H1 (cell line): ENCODE measurements around the gene PLA2G15. TPM values are rescaled to one million over a fixed set of nuclear protein-coding genes. Genes with fewer than 3 reads are reported as not detected.

Experiments
- CTCF ChIA-PET: fragments of 300-600 bp; sonication (Branson Sonifier 250); formaldehyde crosslinking; loops from one replicate; lab custom pipeline; 2021; ENCODE audit not compliant: partially characterized antibody; lab: Charles Lee
- POLR2A ChIA-PET: fragments of 300-600 bp; sonication (Branson Sonifier 250); formaldehyde crosslinking; loops from one replicate; lab custom pipeline; 2021; ENCODE audit warnings: inconsistent platforms; ENCODE audit not compliant: partially characterized antibody; lab: Charles Lee
- DNase-seq, 2 experiments: peaks; one replicate each; pipeline versions ENCODE4 v3.0.0 to v3.0.0-alpha.2; 2010 to 2022; ENCODE audit warnings: low spot score in 2 of 2, low read depth in 1 of 2, mixed read lengths in 1 of 2
- FAIRE-seq: peaks from 2 replicates; lab custom pipeline; 2011; peaks lifted over from hg19 to GRCh38; lab: Jason Lieb, UNC
- H2AFZ ChIP-seq: 2 replicates; pipeline ENCODE4 v1.8.1; 2012; ENCODE audit warnings: low read length, inconsistent platforms
- H2AK5ac ChIP-seq: 2 replicates; pipeline ENCODE4 v1.6.1; 2013; ENCODE audit warnings: low read depth, low read length
- H2BK120ac ChIP-seq: replicated peaks from 2 replicates; pipeline ENCODE3; 2013; ENCODE audit warnings: low read depth, low read length, inconsistent platforms
- H2BK12ac ChIP-seq: 2 replicates; pipeline ENCODE4 v1.6.1; 2013; ENCODE audit warnings: low read depth, low read length
- H2BK15ac ChIP-seq: 2 replicates; pipeline ENCODE4 v1.6.1; 2013; ENCODE audit warnings: low read length
- H2BK20ac ChIP-seq: 2 replicates; pipeline ENCODE4 v1.6.1; 2013; ENCODE audit warnings: low read length
- H2BK5ac ChIP-seq: 2 replicates; pipeline ENCODE4 v1.6.1; 2013; ENCODE audit warnings: low read depth, low read length
- H3K14ac ChIP-seq: 2 replicates; pipeline ENCODE4 v1.6.1; 2013; ENCODE audit warnings: inconsistent platforms; ENCODE audit not compliant: insufficient read length
- H3K18ac ChIP-seq: 2 replicates; pipeline ENCODE4 v1.6.1; 2013; ENCODE audit warnings: low read length; ENCODE audit errors: extremely low read depth
- H3K23ac ChIP-seq: 2 replicates; pipeline ENCODE4 v1.6.1; 2013; ENCODE audit warnings: inconsistent platforms; ENCODE audit not compliant: insufficient read length
- H3K23me2 ChIP-seq: 2 replicates; pipeline ENCODE4 v1.6.1; 2013; ENCODE audit warnings: low read depth, low read length
- H3K27ac ChIP-seq: 2 replicates; pipeline ENCODE4 v1.6.1; 2011; ENCODE audit warnings: low read depth, low read length, inconsistent platforms
- H3K27me3 ChIP-seq, 4 experiments: replicated peaks in 1 of 4; 1 replicate in 1 of 4; 2 replicates in 3 of 4; pipeline versions ENCODE4 v1.6.1 to v1.8.1; 2011 to 2013; ENCODE audit warnings: low read length in 3 of 4, mild to moderate bottlenecking in 3 of 4, inconsistent platforms in 2 of 4, mixed read lengths in 2 of 4, moderate library complexity in 1 of 4; ENCODE audit not compliant: control insufficient read depth in 3 of 4, insufficient read depth in 3 of 4; ENCODE audit errors: extremely low read depth in 1 of 4
- H3K36me3 ChIP-seq, 4 experiments: 2 replicates each; pipeline versions ENCODE4 v1.6.1 to v1.8.1; 2011 to 2013; ENCODE audit warnings: mild to moderate bottlenecking in 4 of 4, low read length in 3 of 4, moderate library complexity in 2 of 4, control low read depth in 1 of 4, inconsistent platforms in 1 of 4; ENCODE audit not compliant: insufficient read depth in 4 of 4, control insufficient read depth in 2 of 4
- H3K4ac ChIP-seq: replicated peaks from 2 replicates; pipeline ENCODE3; 2013; ENCODE audit warnings: low read length, low read depth, mixed read lengths, inconsistent platforms; ENCODE audit not compliant: insufficient read length
- H3K4me1 ChIP-seq, 4 experiments: replicated peaks in 1 of 4; 1 replicate in 1 of 4; 2 replicates in 3 of 4; pipeline versions ENCODE4 v1.6.1 to v1.8.1; 2011 to 2013; ENCODE audit warnings: low read length in 3 of 4, inconsistent platforms in 2 of 4, mixed read lengths in 1 of 4; ENCODE audit not compliant: insufficient read depth in 4 of 4, control insufficient read depth in 3 of 4
- H3K4me2 ChIP-seq, 2 experiments: 2 replicates each; pipeline versions ENCODE4 v1.6.1 to v1.8.1; 2011 to 2013; ENCODE audit warnings: low read depth in 2 of 2, low read length in 2 of 2, control low read depth in 1 of 2, inconsistent platforms in 1 of 2, mild to moderate bottlenecking in 1 of 2; ENCODE audit not compliant: insufficient read depth in 1 of 2
- H3K4me3 ChIP-seq, 4 experiments: fragments of 200-600, 300-600 bp in 1 of 4; sonication (generic), shearing (Covaris generic), sonication (Bioruptor Twin) in 1 of 4; 2 replicates each; pipeline versions ENCODE4 v1.5.1 to v1.8.1; 2011 to 2016; ENCODE audit warnings: low read length in 4 of 4, low read depth in 3 of 4, control low read depth in 2 of 4, inconsistent platforms in 2 of 4, mild to moderate bottlenecking in 2 of 4, mixed read lengths in 1 of 4, moderate library complexity in 1 of 4; ENCODE audit not compliant: insufficient read depth in 2 of 4; ENCODE audit errors: extremely low read depth in 1 of 4
- H3K56ac ChIP-seq: replicated peaks from 2 replicates; pipeline ENCODE3; 2013; ENCODE audit warnings: low read depth, mild to moderate bottlenecking, mixed read lengths, low read length, inconsistent platforms; ENCODE audit not compliant: insufficient read length
- H3K79me1 ChIP-seq: 2 replicates; pipeline ENCODE4 v1.6.1; 2013; ENCODE audit warnings: low read depth, low read length, control low read depth
- H3K79me2 ChIP-seq, 2 experiments: 2 replicates each; pipeline versions ENCODE4 v1.6.1 to v1.8.1; 2012 to 2013; ENCODE audit warnings: low read length in 2 of 2, mild to moderate bottlenecking in 2 of 2, inconsistent platforms in 1 of 2; ENCODE audit not compliant: insufficient read depth in 2 of 2, control insufficient read depth in 1 of 2
- H3K9ac ChIP-seq, 4 experiments: replicated peaks in 1 of 4; 1 replicate in 1 of 4; 2 replicates in 3 of 4; pipeline versions ENCODE4 v1.6.1 to v1.8.1; 2011 to 2013; ENCODE audit warnings: low read depth in 3 of 4, low read length in 3 of 4, control low read depth in 2 of 4, mild to moderate bottlenecking in 2 of 4, moderate library complexity in 2 of 4, inconsistent platforms in 1 of 4; ENCODE audit errors: extremely low read depth in 1 of 4
- H3K9me3 ChIP-seq, 2 experiments: 2 replicates each; pipeline versions ENCODE4 v1.6.1 to v1.8.1; 2012 to 2013; ENCODE audit warnings: mild to moderate bottlenecking in 2 of 2, moderate library complexity in 2 of 2, control low read depth in 1 of 2, inconsistent platforms in 1 of 2, low read depth in 1 of 2, low read length in 1 of 2, mixed read lengths in 1 of 2; ENCODE audit not compliant: insufficient read depth in 2 of 2
- H4K20me1 ChIP-seq, 2 experiments: replicated peaks in 1 of 2; 2 replicates each; pipeline versions ENCODE3 to v1.8.1; 2011 to 2013; ENCODE audit warnings: inconsistent platforms in 2 of 2, low read length in 2 of 2, mild to moderate bottlenecking in 1 of 2; ENCODE audit not compliant: insufficient read depth in 2 of 2, control insufficient read depth in 1 of 2
- H4K5ac ChIP-seq: 2 replicates; pipeline ENCODE4 v1.6.1; 2013; ENCODE audit warnings: low read length, low read depth, mixed read lengths, inconsistent platforms; ENCODE audit not compliant: insufficient read length
- H4K8ac ChIP-seq: 2 replicates; pipeline ENCODE4 v1.8.0; 2013; ENCODE audit warnings: mild to moderate bottlenecking, moderate library complexity, low read length, inconsistent platforms; ENCODE audit not compliant: insufficient read depth; ENCODE audit errors: extremely low read depth
- H4K91ac ChIP-seq: replicated peaks from 2 replicates; pipeline ENCODE3; 2013; ENCODE audit warnings: low read length, mixed read lengths, inconsistent platforms; ENCODE audit not compliant: insufficient read length
- EGR1 ChIP-seq: IDR thresholded peaks from 2 replicates; pipeline ENCODE4 v1.6.1; 2011; ENCODE audit warnings: low read depth, low read length, borderline replicate concordance
- EZH2 ChIP-seq: fragments of 200-600 bp; sonication (generic); IDR thresholded peaks from 2 replicates; pipeline ENCODE4 v1.7.1; 2012; ENCODE audit warnings: low read depth, mild to moderate bottlenecking, moderate library complexity, low read length, inconsistent platforms; ENCODE audit not compliant: severe bottlenecking
- GABPA ChIP-seq: IDR thresholded peaks from 2 replicates; pipeline ENCODE4 v1.6.1; 2011; ENCODE audit warnings: mild to moderate bottlenecking, low read length, moderate library complexity, borderline replicate concordance; ENCODE audit not compliant: insufficient read depth
- JUN ChIP-seq: IDR thresholded peaks from 2 replicates; pipeline ENCODE4 v1.6.1; 2011; ENCODE audit warnings: low read depth, mild to moderate bottlenecking, improper control_type of control experiment, low read length
- KDM5A ChIP-seq: fragments of 200-600 bp; IDR thresholded peaks from 2 replicates; pipeline ENCODE4 v1.7.1; 2012; ENCODE audit warnings: mild to moderate bottlenecking, low read length, inconsistent platforms, mixed read lengths
- POU5F1 ChIP-seq: IDR thresholded peaks from 2 replicates; pipeline ENCODE4 v1.6.1; 2011; ENCODE audit warnings: low read depth, mild to moderate bottlenecking, low read length, moderate library complexity
- RNF2 ChIP-seq: fragments of 200-900, 300-1000 bp; sonication (generic); IDR thresholded peaks from 2 replicates; pipeline ENCODE4 v1.7.1; 2016; ENCODE audit warnings: borderline replicate concordance, low read depth, mild to moderate bottlenecking, antibody characterized with exemption, low read length; ENCODE audit not compliant: poor library complexity, severe bottlenecking; ENCODE audit errors: missing control alignments
- SP1 ChIP-seq: IDR thresholded peaks from 2 replicates; pipeline ENCODE4 v1.6.1; 2011; ENCODE audit warnings: low read depth, low read length
- SP4 ChIP-seq: IDR thresholded peaks from 2 replicates; pipeline ENCODE4 v1.6.1; 2012; ENCODE audit warnings: low read length, inconsistent platforms
- SUZ12 ChIP-seq: fragments of 200-600 bp; sonication (generic); IDR thresholded peaks from 2 replicates; pipeline ENCODE4 v1.6.1; 2012; ENCODE audit warnings: mild to moderate bottlenecking, inconsistent platforms, low read length, moderate library complexity, mixed read lengths
- TEAD4 ChIP-seq: IDR thresholded peaks from 2 replicates; pipeline ENCODE4 v1.6.1; 2012; ENCODE audit warnings: low read depth, low read length, inconsistent platforms, mixed read lengths
- WGBS, 2 experiments: shearing (Covaris generic) in 1 of 2; methylation state at CpG; one replicate each; pipeline versions ENCODE4 v1.1.6 to v1.1.7; 2013 to 2015; ENCODE audit warnings: low lambda C conversion rate in 2 of 2, mixed read lengths in 2 of 2, inconsistent platforms in 1 of 2, low coverage in 1 of 2, missing lambda C conversion rate in 1 of 2; ENCODE audit not compliant: insufficient replicate concordance in 2 of 2, insufficient coverage in 1 of 2, insufficient read length in 1 of 2; ENCODE audit errors: extremely low coverage in 1 of 2, missing lambda C conversion rate in 1 of 2; 5-methylcytosine and 5-hydroxymethylcytosine counted together
- polyA plus RNA-seq, 7 experiments: library from polyadenylated mRNA; depleted of rRNA in 3 of 7; stranded (reverse) in 5 of 7; unstranded in 2 of 7; fragments of >200 nt in 5 of 7; fragments of 200-250 nt in 2 of 7; gene quantifications; 1 replicate in 5 of 7; 2 replicates in 1 of 7; 4 replicates in 1 of 7; pipeline versions ENCODE4 v1.2.1 to v1.2.3, GENCODE V29; 2011 to 2013; ENCODE audit warnings: missing spikeins in 2 of 7, mixed read lengths in 2 of 7
- total RNA-seq: library from RNA; stranded (reverse); fragmentation: NEBNext Ultra II Directional; extraction: Animal tissue kit (Norgen Biotek cat#: 25700); gene quantifications from 2 replicates; pipeline ENCODE4 v1.2.1, GENCODE V29; 2021

PLA2G15 gene
- total and polyA plus RNA-seq, 2 of the 8 experiments (the other 6 are each of a cell fraction or from before 2014, with no cell fraction given): 11.2 to 12.0 TPM

GRCh38 chr16:68235108-68235886 lies 9.9 kb upstream of the PLA2G15 start:
- Histone ChIP-seq H3K36me3 (peaks cover 6 to 24% (median 20%) of the 10 kb centered on the region in 4 experiments; a peak in 7 of 8 replicates), H4K5ac (no peak overlapping the region), H3K56ac (peak overlapping the region; percentile 82), H2BK15ac (no peak overlapping the region), H3K4ac (peak overlapping the region; percentile 62), H3K9ac (peak overlapping the region; percentile 68 to 75 (median 74); a peak in 6 of 7 replicates), H2AK5ac (no peak overlapping the region), H3K23me2 (peaks cover 22% of the 10 kb centered on the region), H4K20me1 (peaks cover 19 to 26% of the 10 kb centered on the region in 2 experiments), H3K23ac (no peak overlapping the region), H3K14ac (no peak overlapping the region), H2BK20ac (no peak overlapping the region), H3K4me1 (peaks cover 0 to 28% (median 20%) of the 10 kb centered on the region in 4 experiments; a peak in 5 of 7 replicates), H3K27ac (peak overlapping the region; percentile 39), H2BK5ac (peak overlapping the region; percentile 93), H3K18ac (peak overlapping the region; percentile 87), H4K8ac (peak overlapping the region; percentile 79; the same call in 1 of the 2 replicates), H3K4me2 (peak overlapping the region; percentile 99), H4K91ac (peak overlapping the region; percentile 77), H3K9me3 (no peaks in the 10 kb centered on the region), H3K4me3 (peak overlapping the region; percentile 59 to 85 (median 82)), H3K79me2 (peaks cover 5 to 19% of the 10 kb centered on the region in 2 experiments), H2BK12ac (peak overlapping the region; percentile 35; the same call in 1 of the 2 replicates), H3K27me3 (no peaks in the 10 kb centered on the region), H2AFZ (no peak overlapping the region), H2BK120ac (no peak overlapping the region), H3K79me1 (peaks cover 5% of the 10 kb centered on the region; the same call in 1 of the 2 replicates)
- DNase-seq (peak in 1 of 2 experiments; percentile 79), FAIRE-seq (no peak)
- POLR2A ChIA-PET: interaction anchor here (0.6 to 5.9 kb wide), 24 partner anchors 9 to 516 kb away, joined by 3 to 61 read pairs (median 4); partner anchors contain the start of genes GFOD2, NFATC3, PLA2G15 and PRMT7
- 5% methylated on average over 71 of the region's 73 CpGs; no CpG with 5 or more reads in 1 of the 2 experiments for WGBS, 2 experiments
- CTCF ChIA-PET: interaction anchor here (1.0 to 4.0 kb wide), 7 partner anchors 8 to 174 kb away, joined by 3 to 13 read pairs (median 4); no protein-coding TSS in a partner anchor
- no peak for TF ChIP-seq GABPA
- no peak for TF ChIP-seq TEAD4
- no peak for TF ChIP-seq POU5F1
- TF ChIP-seq RNF2: no peak
- peak; percentile 14 for TF ChIP-seq EZH2
- TF ChIP-seq SP4: no peak
- TF ChIP-seq EGR1: peak; percentile 33; the same call in 1 of the 2 replicates
- no peak for TF ChIP-seq JUN
- no peak for TF ChIP-seq KDM5A
- TF ChIP-seq SUZ12: no peak
- TF ChIP-seq SP1: no peak
